ENCODE results near the gene MAPK9.

Gene MAPK9

DNA sequence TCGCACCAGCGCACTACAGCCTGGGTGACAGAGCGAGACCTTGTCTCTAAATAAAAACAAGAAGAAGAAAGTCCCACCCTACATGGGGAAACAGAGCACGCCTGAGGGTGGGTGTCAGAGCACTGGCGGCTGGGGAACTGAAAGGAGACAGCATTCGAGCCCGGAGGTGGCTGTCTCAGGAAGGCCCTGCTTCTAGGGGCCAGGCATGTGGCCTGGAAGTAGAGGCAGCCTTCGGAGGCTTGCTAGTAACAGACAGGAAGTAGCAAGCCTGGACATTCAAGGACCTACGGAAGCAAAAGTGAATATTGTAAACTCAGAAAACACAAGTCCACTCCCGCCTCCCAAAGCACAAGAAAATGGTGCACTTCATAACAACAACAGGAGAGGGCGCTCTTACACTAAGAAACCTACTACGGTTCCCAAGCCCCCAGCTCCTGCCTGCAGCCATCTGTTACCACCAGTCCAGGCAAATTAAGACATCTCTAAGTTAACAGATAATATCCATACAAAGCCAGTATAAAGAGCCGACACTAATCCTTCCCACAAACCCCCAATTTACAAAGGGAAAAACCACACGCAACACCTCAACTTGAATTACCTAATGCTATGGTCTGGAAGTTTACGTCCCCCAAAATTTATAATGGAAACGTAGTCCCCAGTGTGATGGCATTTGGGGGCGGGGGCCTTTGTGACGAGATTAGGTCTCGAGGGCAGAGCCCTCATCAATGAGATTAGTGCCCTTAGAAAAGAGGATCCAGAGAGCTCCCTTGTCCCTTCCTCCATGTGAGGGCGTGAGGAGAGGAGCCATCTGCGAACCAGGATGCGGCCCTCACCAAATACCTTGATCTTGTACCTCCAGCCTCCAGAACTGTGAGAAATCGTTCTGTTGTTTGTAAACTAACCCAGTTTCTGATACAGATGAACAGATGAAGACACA lies 90.6 kb downstream of the MAPK9 start:
- FAIRE-seq = no peak

DNA sequence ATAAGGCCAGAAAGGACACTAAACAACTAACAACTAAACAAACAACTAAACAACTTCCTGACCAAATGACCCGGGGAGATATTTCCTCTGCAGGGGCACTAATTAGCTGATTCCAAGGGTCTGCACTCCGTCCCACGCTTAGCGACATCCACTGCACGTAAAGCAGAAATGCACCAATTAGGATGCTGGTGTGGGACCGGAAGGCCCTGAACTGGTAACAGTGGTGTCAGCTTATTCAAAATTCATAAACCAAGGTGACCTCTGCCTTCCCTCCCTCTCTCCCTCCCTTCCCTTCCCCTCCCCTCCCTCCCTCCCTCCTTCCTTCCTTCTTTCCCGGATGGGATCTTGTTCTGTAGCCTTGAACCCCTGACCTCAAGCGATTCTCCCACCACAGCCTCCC lies 92.5 kb downstream of the MAPK9 start:
- no peak for FAIRE-seq

DNA sequence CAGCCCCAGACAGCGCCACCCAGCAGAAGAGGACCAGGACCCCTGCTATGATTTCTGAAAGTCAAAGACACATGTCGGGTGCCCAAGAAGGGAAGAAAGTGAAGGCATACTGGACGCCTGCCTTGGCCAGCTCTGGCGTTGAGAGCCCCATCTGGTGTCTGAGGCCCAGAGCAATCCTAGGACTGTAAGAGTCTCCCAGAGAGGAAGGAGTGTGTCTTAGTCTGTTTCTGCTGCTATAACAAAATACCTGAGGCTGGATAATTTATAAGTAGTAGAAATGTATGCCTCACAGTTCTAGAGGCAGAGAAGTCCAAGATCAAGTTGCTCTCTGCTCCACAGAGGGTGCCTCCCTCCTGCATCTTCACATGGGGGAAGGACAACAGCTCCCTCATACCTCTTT lies 93.7 kb downstream of the MAPK9 start:
- no peak for FAIRE-seq

DNA sequence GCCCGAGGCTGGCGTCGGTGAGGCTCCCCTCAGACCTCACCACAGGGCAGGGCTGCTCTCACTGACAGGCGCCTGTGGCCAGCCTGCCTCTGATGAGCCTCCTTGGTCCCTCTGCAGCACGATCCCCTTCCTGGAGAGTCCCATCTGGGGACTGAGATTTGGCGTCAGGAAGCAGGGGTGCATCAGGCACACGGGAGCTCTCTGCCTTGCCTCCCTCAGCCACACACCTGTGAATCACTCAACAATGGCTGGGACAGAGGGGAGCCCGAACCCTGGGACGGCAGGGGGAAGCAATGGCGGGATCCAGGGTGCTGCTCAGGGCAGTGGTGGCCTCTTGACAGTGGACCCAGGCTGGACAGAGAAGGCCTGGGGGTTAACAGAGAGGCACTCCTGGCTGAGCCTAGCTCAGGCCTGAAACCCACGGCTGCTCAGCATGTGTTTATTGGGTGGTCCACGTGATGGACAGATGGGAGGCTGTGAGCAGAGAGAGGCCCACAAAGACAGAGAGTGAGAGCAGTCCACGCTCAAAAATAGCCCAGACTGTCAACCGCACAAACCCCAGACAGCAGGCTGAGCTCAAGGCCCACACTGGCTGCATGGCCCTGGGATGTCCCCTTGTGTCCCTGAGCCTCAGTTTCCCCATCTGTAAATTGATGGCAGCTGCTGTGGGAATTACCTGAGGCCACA lies 94.7 kb downstream of the MAPK9 start:
- no peak for FAIRE-seq

DNA sequence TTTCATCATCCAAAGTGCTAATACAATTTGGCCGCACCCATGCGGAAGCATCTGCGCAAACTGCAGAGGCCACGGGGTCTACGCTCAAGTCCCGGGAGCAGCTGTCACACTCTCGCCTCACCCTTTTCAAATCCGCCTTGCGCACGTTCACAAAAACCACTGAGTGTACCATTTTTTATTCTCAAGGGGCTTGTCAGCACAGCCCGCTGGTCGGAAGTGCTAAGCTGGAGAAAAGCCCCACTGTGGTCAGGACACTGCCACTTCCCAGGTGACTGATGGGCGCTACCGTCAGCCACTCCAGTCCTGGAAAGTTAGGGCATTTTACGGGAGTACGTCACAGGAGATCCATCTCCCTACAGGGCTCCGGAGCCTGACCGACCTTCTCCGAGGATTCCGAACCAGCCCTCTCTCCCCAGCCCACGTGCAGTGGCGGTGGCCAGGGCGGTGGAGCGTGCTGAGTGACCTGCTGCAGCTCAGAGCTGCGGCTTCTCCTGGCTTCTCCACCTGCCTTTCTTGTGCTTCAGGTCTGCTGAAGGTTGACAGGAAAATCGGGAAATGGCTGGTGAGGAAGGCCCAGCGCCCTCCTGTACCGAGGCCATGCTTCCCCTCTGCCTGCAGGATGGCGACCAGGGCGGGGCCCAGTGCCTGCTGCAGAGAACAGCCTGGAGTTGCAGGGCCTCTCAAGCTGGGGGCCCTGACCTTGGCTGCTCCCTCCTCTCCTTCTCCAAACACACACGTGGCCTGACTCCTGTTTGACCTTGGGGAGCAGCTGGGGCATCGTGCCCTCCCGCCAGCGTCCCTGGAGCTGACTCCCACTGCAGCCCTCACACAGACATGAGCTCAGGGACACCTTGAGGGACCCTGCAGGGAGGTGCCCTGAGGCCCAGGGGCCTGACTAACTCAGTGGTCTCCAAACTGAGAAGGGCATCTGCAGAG lies 97.2 kb downstream of the MAPK9 start:
- FAIRE-seq = no peak

DNA sequence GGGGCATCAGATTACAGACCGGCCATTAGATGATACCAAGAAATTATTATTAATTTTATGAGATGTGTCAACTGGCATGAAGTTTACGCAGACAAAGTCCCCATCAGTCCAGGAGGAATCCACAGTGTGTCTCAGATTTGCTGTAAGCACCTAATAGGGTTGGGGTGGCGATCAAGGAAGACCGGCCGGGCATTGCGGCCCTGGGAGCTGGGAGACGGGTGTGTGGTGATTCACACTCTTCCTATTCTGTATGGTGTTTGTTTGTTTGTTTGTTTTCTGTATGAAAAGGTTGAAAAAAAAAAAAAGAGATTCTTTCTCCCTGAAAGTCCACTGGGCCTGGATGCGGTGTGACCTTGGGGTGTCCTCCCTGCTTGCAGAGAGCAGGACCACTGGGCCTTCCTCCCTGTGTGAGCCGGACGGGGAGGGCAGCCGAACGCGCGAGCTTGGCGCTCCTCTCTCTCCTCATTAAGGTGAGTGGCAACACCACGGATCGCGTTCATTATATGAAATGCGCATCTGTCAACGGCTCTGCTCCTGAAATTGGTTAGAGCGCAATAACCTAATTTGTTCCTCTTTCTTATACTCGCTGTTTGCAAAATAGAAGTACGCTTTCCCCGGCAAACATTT lies 98.0 kb downstream of the MAPK9 start:
- FAIRE-seq = no peak

DNA sequence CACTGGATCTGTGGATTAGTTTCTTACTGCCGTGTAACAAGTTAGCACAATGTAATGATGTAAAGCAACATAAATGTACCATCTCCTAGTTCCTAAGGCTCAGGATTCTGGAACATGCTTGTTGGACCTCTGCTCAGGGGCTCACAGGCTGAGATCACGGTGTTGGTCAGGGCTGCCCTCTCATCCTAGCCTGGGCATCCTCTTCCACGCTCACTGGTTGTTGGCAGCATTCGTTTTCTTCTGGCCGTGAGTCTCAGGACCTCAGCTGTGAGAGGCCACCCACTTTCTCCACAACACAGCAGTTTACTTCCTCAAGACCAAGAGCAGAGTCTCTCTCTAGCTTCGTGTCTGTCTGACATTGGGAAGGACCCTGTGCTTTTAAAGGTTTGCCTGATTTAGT lies 100.2 kb downstream of the MAPK9 start:
- no peak for FAIRE-seq

DNA sequence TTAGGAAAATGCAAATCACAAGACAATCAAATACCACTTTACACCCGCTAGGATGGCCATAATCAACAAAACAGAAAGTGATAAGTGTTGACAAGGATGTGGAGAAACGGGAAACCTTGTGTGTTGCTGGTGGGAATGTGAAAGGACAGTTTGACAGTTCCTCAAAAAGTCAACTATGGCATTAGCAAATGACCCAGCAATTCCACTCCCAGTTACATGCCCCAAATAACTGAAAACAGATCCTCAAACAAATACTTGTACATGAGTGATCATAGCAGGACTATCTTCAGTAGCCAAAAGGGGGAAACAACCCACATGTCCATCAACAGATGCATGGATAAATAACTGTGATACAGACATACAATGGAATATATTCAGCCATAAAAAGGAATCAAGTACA lies 104.1 kb downstream of the MAPK9 start:
- FAIRE-seq = no peak

Data from islet of Langerhans (tissue), 1 donor.